NT2/D1 (cell line): ENCODE results near the gene TMEM14A.

Experiments
- SUZ12 ChIP-seq: IDR thresholded peaks from 2 replicates; pipeline ENCODE4 v1.6.1; 2011; ENCODE audit not compliant: insufficient read length, insufficient read depth; ENCODE audit errors: extremely low read depth
- ZNF274 ChIP-seq: IDR thresholded peaks from 2 replicates; pipeline ENCODE4 v1.6.1; 2011; ENCODE audit warnings: mild to moderate bottlenecking, low read depth, low read length

- TF ChIP-seq SUZ12 (no peak), ZNF274 (no peak)
Measured at GRCh38 chr6:52736145-52736544, 65.2 kb downstream of the TMEM14A start.
